ENCODE results near the gene BLTP2. TPM values are rescaled to one million over a fixed set of nuclear protein-coding genes. Genes with fewer than 3 reads are reported as not detected.
A peak's percentile ranks its signal among the peaks of the same experiment; 100 is the strongest.

The BLTP2 gene
- total and polyA plus RNA-seq, 2 of the 13 experiments (the other 11 are each of a cell fraction or from before 2014, with no cell fraction given), result 66.7 to 80.9 TPM

DNA sequence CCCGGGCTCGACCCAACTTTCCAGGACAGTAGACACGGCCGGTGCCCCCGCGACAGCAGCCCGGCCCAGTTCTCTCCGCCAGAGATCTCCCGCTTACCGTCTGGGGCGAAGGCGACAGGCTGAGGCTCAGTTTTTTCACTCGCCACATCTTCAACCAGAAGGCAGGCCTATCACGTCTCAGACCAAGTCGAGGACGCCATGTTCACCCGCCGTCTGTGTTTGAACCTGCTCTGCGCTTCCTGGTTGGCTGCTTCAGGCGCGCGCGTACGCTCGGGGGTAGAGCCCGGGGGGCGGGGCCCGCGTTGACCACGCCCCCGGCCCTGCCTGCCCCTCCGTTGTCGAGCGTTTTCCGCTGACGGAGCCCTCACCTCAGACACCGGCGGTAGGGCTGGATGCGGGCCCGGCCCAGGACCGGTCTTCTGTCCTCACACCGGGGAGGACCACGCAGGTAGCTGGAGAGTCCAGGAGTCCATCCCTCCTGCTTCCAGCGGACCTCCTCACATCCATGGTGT lies 46.1 kb downstream of the BLTP2 start, which contains the start of gene SPAG5 (continued):
- TF ChIP-seq ARID4A (CRISPR knock-in tag; IDR thresholded peaks at IDR 0.05; ENCODE audit: borderline replicate concordance) (peak; percentile 85; the same call in 1 of the 2 replicates), ZFP91 (CRISPR knock-in tag; IDR thresholded peaks at IDR 0.05; ENCODE audit: borderline replicate concordance) (peak; percentile 57; the same call in 1 of the 2 replicates), TCF7 (IDR thresholded peaks at IDR 0.05; ENCODE audit: low read depth) (no peak), KIAA2018 (CRISPR knock-in tag; IDR thresholded peaks at IDR 0.05; ENCODE audit: borderline replicate concordance) (no peak), ZNF577 (CRISPR knock-in tag; IDR thresholded peaks at IDR 0.05; ENCODE audit: borderline replicate concordance, low read depth) (no peak), ZMYM3 (CRISPR knock-in tag; IDR thresholded peaks at IDR 0.05) (0 out of 2 replicates have a peak, but pooled peaks have one; percentile 1), ZNF777 (CRISPR knock-in tag; IDR thresholded peaks at IDR 0.05) (peak; percentile 80), ZBTB42 (CRISPR knock-in tag; IDR thresholded peaks at IDR 0.05) (0 out of 2 replicates have a peak, but pooled peaks have one; percentile 53), ASH2L (IDR thresholded peaks at IDR 0.05; ENCODE audit: insufficient read length, low read depth, low read length) (peak; percentile 85), ZNF326 (CRISPR knock-in tag; IDR thresholded peaks at IDR 0.05; ENCODE audit: borderline replicate concordance) (no peak), ZNF768 (CRISPR knock-in tag; IDR thresholded peaks at IDR 0.05) (0 out of 2 replicates have a peak, but pooled peaks have one; percentile 6)
